NCI-H1694 (cell line): ENCODE measurements around the gene FAM174B.

Experiments
- DNase-seq: peaks from one replicate; lab custom pipeline; 2025; lab: John Stamatoyannopoulos, UW

Gene FAM174B

GRCh38 chr15:92569778-92570177, 85.8 kb downstream of the FAM174B start:
- no peak for DNase-seq
